ENCODE results near the gene HOMER1.
A peak's percentile ranks its signal among the peaks of the same experiment; 100 is the strongest.

HOMER1 gene

GRCh38 chr5:79488058-79488457, 25.9 kb downstream of the HOMER1 start:
- no peak for DNase-seq

GRCh38 chr5:79487251-79487650, 26.7 kb downstream of the HOMER1 start:
- no peak for DNase-seq

- no peak for DNase-seq
Observed at GRCh38 chr5:79486116-79486515, 27.8 kb downstream of the HOMER1 start.

- DNase-seq, result no peak
Observed at GRCh38 chr5:79484731-79485130, 29.2 kb downstream of the HOMER1 start.

- no peak for DNase-seq
Observed at GRCh38 chr5:79481574-79481973, 32.4 kb downstream of the HOMER1 start.

DNA sequence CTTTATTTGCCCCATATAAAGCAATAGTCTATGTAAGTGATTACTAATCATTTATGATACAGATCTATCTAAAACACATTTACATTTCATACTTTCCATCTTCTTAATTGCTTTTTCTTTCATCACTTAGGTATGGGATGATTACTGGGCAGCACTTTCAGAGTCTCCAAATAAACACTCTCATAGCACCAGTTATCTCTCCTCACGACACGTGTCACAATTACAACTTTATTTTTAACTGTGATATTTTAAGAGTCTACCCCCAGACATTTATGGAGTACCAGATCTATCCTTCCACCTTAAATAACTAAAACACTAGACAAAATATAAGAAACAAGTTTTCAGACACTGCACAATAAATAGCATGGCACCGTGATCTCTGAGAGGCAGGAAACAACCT, 32.9 kb downstream of the HOMER1 start:
- DNase-seq, result no peak

DNA sequence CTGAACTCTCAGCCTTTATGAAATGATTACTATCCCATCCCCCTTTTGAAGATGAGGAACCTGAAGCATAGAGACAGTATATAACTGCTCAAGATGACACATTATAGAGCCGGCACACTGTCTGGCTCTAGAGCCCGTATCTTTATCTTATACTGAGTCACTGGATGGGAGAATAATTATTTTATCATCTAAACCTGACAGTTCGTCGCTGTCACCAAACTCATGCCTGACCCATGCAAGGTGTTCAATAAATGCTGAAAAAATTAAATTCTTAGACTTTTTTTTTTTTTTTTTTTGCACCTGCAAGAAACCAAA, 38.8 kb downstream of the HOMER1 start:
- DNase-seq, result peak in 1 of 2 experiments; percentile 18

GRCh38 chr5:79474367-79475151, 39.4 kb downstream of the HOMER1 start:
- peak in 1 of 2 experiments; percentile 40 for DNase-seq

DNA sequence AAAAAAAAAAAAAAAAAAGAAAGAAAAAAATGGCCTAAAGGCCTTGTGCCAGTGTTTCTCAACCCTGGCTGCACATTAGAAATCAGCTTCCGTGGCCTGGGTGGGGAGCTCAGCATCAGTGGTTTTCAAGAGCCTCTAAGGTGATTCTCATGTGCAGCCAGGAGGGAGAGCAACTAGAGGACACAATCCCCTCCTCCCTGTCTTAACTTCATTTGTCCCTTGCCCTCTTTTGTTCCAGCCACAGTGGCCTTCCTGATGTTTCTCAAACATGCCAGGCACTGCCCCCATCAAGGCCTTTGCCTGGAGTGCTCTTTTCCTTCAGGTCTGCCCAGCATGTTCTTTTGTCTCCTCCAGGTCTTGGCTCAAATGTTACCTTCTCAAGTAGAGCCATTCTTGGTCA, 42.4 kb downstream of the HOMER1 start:
- no peak for DNase-seq

DNA sequence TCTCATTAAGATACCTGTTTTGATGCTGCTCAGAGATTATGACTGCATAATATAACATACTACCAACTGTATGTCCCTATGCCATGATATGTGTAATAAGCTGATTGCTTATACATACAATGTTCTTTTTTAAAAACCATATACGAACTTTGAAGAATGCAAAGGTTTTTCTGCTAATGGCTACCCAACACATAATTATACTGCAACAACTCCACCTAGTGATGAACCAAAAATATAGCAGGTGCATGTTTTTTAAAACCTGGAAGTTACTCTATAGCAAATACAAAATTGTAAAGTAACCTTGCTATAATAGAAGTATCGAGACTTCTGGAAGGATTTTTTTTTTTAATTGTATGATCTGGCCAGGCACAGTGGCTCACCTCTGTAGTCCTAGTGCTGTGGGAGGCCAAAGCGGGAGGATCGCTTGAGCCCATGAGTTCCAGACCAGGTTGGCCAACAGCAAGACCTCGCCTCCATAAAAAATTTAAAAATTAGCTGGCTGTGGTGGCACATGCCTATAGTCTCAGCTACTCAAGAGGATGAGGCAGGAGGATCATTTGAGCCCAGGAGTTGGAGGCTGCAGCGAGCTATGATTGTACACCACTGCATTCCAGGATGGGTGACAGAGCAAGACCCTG, 49.1 kb downstream of the HOMER1 start:
- DNase-seq, result peak in 1 of 2 experiments; percentile 31

- no peak for DNase-seq
Observed at GRCh38 chr5:79464278-79464677, 49.7 kb downstream of the HOMER1 start.

DNA sequence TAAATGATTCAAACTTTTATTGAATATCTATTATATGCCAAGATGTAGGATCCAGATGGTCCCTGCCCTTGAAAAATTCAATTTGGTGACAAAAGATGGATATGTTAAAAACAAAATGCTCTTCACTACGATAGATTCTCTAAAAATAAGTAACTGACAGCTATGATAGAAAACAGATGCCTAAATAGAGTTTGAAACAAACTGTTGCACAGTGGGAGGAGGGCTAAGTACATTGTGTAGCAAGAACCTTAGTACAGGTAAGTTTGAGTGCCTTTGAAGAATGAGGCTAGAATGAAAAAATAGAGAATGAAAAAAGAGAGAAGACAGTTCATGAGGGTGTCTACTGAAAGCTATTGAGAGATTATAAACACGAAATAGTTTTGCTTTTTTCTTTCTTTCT, 54.3 kb downstream of the HOMER1 start:
- DNase-seq, result no peak

GRCh38 chr5:79456890-79457583, 56.9 kb downstream of the HOMER1 start:
- DNase-seq, result no peak

DNA sequence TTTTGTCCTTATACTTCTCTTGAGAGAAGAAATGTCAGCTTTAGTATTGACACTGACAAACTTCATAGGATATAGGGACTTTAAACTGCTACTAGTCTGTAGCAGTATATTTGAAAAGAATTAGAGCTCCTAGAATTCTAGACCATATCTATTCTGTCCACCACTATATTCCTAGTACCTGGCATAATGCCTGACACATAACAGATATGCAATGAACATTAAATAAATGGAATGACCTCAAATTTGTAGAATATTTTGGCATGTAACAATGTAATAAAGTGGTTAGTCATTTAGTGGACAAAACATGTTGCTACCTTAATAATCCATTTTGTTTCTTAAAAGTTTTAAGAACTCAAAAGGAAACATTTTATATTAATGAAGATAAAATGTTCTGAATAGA, 57.5 kb downstream of the HOMER1 start:
- no peak for DNase-seq

DNA sequence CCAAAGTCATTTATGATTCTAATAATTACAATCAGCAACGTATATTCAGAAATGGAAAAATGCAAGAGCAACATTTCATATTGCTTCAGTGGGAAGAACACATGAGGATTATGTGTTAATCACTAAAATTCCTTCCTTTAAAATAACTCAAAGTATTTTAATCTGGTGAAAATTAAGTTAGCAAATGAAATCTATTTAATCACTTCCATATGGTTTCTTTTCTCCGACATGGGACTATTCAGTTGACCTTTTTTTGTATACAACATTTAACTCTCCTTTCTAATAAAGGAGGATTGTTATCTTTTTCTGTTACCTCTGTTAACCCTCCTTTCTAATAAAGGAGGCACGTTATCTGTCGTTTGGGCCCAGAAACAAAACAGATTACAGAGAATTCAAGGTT, 59.9 kb downstream of the HOMER1 start:
- DNase-seq, result no peak

GRCh38 chr5:79448336-79448735, 65.6 kb downstream of the HOMER1 start:
- no peak for DNase-seq

GRCh38 chr5:79436821-79437220, 77.1 kb downstream of the HOMER1 start:
- no peak for DNase-seq

- DNase-seq, result no peak
Observed at GRCh38 chr5:79436224-79436623, 77.7 kb downstream of the HOMER1 start.

DNA sequence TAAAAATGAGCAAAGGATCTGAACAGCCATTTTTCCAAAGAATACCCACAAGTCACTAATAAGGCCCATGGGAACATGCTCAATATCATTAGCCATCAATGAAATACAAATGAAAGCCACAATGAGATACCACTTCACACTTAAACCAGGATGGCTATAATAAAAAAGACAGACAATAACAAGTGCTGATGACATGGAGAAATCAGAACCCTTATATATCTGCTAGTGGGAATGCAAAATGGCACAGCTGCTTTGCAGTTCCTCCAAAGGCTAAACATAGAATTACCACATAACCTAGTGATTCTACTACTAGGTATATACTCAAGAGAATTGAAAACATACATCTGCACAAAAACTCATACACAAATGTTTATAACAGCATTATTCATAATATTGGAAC, 83.7 kb downstream of the HOMER1 start:
- no peak for DNase-seq

DNA sequence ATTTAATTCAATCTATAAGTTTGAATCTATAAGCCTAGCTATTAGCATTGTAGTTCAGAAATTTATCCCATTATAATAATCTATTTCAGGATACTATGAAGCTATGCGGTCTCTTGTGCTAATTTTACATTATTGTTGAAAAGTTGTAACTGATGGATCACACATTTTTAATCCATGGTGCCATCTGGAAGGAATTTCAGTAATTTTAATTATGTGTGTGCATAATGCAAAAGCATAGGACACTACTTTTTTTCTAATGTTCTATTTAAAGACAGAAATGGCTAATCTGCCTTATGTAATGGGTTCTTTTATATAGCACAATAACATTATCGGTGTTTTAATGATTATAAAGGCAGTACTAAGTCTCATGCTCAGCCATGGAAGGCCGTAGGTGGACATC, 90.6 kb downstream of the HOMER1 start:
- DNase-seq, result peak in 1 of 2 experiments; percentile 43

- DNase-seq, result no peak
Observed at GRCh38 chr5:79420248-79420647, 93.7 kb downstream of the HOMER1 start.

GRCh38 chr5:79418276-79418675, 95.7 kb downstream of the HOMER1 start:
- no peak for DNase-seq

DNA sequence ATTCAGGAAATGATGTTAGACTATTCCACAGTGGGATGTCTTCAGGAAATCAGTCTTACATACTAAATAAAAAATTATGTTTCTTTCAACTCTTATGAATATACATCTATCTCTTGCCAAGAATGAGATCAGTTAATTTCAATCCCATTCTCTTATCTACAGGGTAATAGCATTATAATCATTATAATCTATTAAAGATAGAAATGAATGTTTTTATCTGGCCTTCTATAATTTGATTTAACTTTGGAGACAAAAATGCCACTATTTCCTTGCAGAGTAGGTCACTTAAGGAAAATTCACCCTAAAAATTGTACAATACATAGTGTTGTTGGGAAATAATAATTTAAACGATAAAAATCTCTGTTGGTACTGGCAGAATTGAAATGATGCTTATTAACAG, 96.4 kb downstream of the HOMER1 start:
- no peak for DNase-seq

DNA sequence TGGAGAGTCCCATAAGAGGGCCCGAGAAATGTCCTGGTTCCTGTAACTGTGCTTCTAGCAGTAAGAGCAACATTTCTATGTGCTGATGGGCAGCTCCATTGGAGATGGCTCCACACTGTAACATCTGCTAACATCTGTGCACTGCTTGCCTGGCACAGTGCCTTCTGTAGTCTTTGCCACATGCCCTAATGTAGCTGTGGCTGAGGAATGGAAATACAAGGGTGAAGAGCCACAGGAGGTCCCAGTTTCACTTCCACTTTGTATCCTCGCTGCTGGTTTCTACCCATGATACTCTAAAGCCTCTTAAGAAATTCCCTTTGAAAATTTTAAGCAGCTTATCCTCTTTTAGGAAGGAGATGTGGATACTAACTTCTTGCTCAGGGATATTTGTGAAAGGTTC, 97.4 kb downstream of the HOMER1 start:
- peak in 1 of 2 experiments; percentile 8 for DNase-seq

Data from NCI-H524 (cell line).